HCT116 (cell line): Measurements from ENCODE around the gene SALL4. TPM values are rescaled to one million over a fixed set of nuclear protein-coding genes. Genes with fewer than 3 reads are reported as not detected.

Source experiments
- ATAC-seq: fragments of 200-7000 bp; cut with Tn5 transposase; 2 replicates; pipeline ENCODE4 v1.9.1; 2020; ENCODE audit warnings: mild to moderate bottlenecking, moderate library complexity
- BruUV-seq: library from RNA; stranded (reverse); fragments of 400-500 nt; replicated peaks from 2 replicates; lab custom pipeline; 2021; lab: Mats Ljungman, UMichigan
- CTCF ChIA-PET: fragments of 300-600 bp; sonication (Branson Sonifier 250); formaldehyde crosslinking; loops from one replicate; lab custom pipeline; 2021; ENCODE audit warnings: antibody characterized with exemption; lab: Charles Lee
- POLR2A ChIA-PET: fragments of 300-600, 350-600 bp; sonication (Branson Sonifier 250); formaldehyde crosslinking; loops from one replicate; lab custom pipeline; 2021; ENCODE audit warnings: antibody characterized with exemption; lab: Charles Lee
- RAD21 ChIA-PET, 2 experiments: fragments of 300-600 bp; sonication (Branson Sonifier 250); formaldehyde crosslinking; loops; one replicate each; lab custom pipeline; 2023; ENCODE audit warnings: low total read pairs in 2 of 2; ENCODE audit not compliant: uncharacterized antibody in 2 of 2, unreplicated experiment in 2 of 2, low non-redundant PET in 1 of 2; lab: Charles Lee
- DNase-seq: peaks from one replicate; pipeline ENCODE4 v3.0.0-alpha.2; 2010; ENCODE audit warnings: low read depth, low spot score
- H2AFZ ChIP-seq: fragments of 200-600 bp; shearing (Covaris generic), sonication (generic); 2 replicates; pipeline ENCODE4 v1.6.1; 2017; ENCODE audit warnings: low read depth, mixed run types, mixed read lengths, antibody characterized with exemption, low read length; ENCODE audit not compliant: poor library complexity, severe bottlenecking
- H3K27ac ChIP-seq: 2 replicates; pipeline ENCODE4 v1.5.1; 2012; ENCODE audit warnings: low read depth, low read length
- H3K27me3 ChIP-seq: fragments of 200-600 bp; sonication (generic); 2 replicates; pipeline ENCODE4 v1.6.1; 2016; ENCODE audit warnings: mixed run types, low read length, mixed read lengths; ENCODE audit not compliant: insufficient read depth
- H3K36me3 ChIP-seq, 2 experiments: fragments of 200-500 bp in 1 of 2; fragments of 200-600 bp in 1 of 2; sonication (Bioruptor generic) in 1 of 2; sonication (generic) in 1 of 2; 2 replicates each; pipeline versions ENCODE4 v1.5.1 to v1.6.1; 2014 to 2016; ENCODE audit warnings: low read length in 2 of 2, inconsistent platforms in 1 of 2, mixed read lengths in 1 of 2, mixed run types in 1 of 2; ENCODE audit not compliant: insufficient read depth in 2 of 2, control insufficient read depth in 1 of 2
- H3K4me1 ChIP-seq, 2 experiments: fragments of 200-600 bp in 1 of 2; sonication (generic) in 1 of 2; 2 replicates each; pipeline versions ENCODE4 v1.5.1 to v1.6.1; 2012 to 2017; ENCODE audit warnings: low read length in 2 of 2, inconsistent platforms in 1 of 2, mild to moderate bottlenecking in 1 of 2, mixed read lengths in 1 of 2, mixed run types in 1 of 2, moderate library complexity in 1 of 2; ENCODE audit not compliant: insufficient read depth in 2 of 2, control insufficient read depth in 1 of 2
- H3K4me2 ChIP-seq: fragments of 200-600 bp; sonication (generic); 2 replicates; pipeline ENCODE4 v1.6.1; 2017; ENCODE audit warnings: mixed run types, low read length, mixed read lengths
- H3K4me3 ChIP-seq, 2 experiments: fragments of 200-600 bp in 1 of 2; sonication (generic) in 1 of 2; replicated peaks in 1 of 2; 2 replicates each; pipeline ENCODE4 v1.5.1; 2011 to 2016; ENCODE audit warnings: low read length in 2 of 2, control low read depth in 1 of 2, low read depth in 1 of 2, mild to moderate bottlenecking in 1 of 2, mixed read lengths in 1 of 2, mixed run types in 1 of 2
- H3K79me2 ChIP-seq: fragments of 200-600 bp; sonication (generic); 2 replicates; pipeline ENCODE4 v1.6.1; 2017; ENCODE audit warnings: mild to moderate bottlenecking, mixed run types, low read length, moderate library complexity, mixed read lengths; ENCODE audit not compliant: insufficient read depth
- H3K9ac ChIP-seq: fragments of 200-600 bp; sonication (generic); 2 replicates; pipeline ENCODE4 v1.6.1; 2016; ENCODE audit warnings: low read length, mixed read lengths
- H3K9me2 ChIP-seq: fragments of 200-600 bp; sonication (generic), shearing (Covaris generic); 2 replicates; pipeline ENCODE4 v1.6.1; 2017; ENCODE audit warnings: mixed run types, mild to moderate bottlenecking, moderate library complexity; ENCODE audit not compliant: insufficient read depth
- H3K9me3 ChIP-seq, 2 experiments: fragments of 200-500 bp in 1 of 2; fragments of 200-600 bp in 1 of 2; sonication (Bioruptor generic) in 1 of 2; sonication (generic) in 1 of 2; 2 replicates each; pipeline ENCODE4 v1.6.1; 2014 to 2017; ENCODE audit warnings: low read length in 2 of 2, mixed read lengths in 2 of 2, inconsistent platforms in 1 of 2, low read depth in 1 of 2, mild to moderate bottlenecking in 1 of 2, mixed run types in 1 of 2, moderate library complexity in 1 of 2; ENCODE audit not compliant: control insufficient read depth in 1 of 2, insufficient read depth in 1 of 2
- H4K20me1 ChIP-seq: fragments of 200-600 bp; sonication (generic), shearing (Covaris generic); 2 replicates; pipeline ENCODE4 v1.6.1; 2017; ENCODE audit warnings: mixed run types, mild to moderate bottlenecking, moderate library complexity; ENCODE audit not compliant: insufficient read depth
- CEBPB ChIP-seq: IDR thresholded peaks from 2 replicates; pipeline ENCODE4 v1.6.1; 2012; ENCODE audit warnings: low read depth
- CTCF ChIP-seq, 3 experiments: fragments of 200-600 bp in 1 of 3; sonication (generic) in 1 of 3; IDR thresholded peaks in 2 of 3; conservative IDR thresholded peaks in 1 of 3; 2 replicates each; pipeline ENCODE4 v1.5.1; 2012 to 2017; ENCODE audit warnings: low read depth in 2 of 3, low read length in 2 of 3, antibody characterized with exemption in 1 of 3, borderline replicate concordance in 1 of 3, control low read depth in 1 of 3, mild to moderate bottlenecking in 1 of 3, mixed read lengths in 1 of 3, mixed run types in 1 of 3, moderate library complexity in 1 of 3; ENCODE audit not compliant: insufficient read depth in 1 of 3
- EGR1 ChIP-seq: IDR thresholded peaks from 2 replicates; pipeline ENCODE4 v1.6.1; 2012; ENCODE audit warnings: low read depth
- ELF1 ChIP-seq: IDR thresholded peaks from 2 replicates; pipeline ENCODE4 v1.6.1; 2012; ENCODE audit warnings: low read depth, borderline replicate concordance
- EZH2 ChIP-seq: fragments of 200-600 bp; sonication (generic); IDR thresholded peaks from 2 replicates; pipeline ENCODE4 v1.6.1; 2017; ENCODE audit warnings: antibody characterized with exemption, mixed run types
- FOSL1 ChIP-seq: IDR thresholded peaks from 2 replicates; pipeline ENCODE4 v1.6.1; 2012; ENCODE audit warnings: low read depth
- JUND ChIP-seq: IDR thresholded peaks from 2 replicates; pipeline ENCODE4 v1.6.1; 2012
- POLR2AphosphoS5 ChIP-seq: IDR thresholded peaks from 2 replicates; pipeline ENCODE4 v1.6.1; 2011; ENCODE audit warnings: mild to moderate bottlenecking, low read depth, low read length, moderate library complexity
- RAD21 ChIP-seq: IDR thresholded peaks from 2 replicates; pipeline ENCODE4 v1.6.1; 2012; ENCODE audit warnings: low read depth, mild to moderate bottlenecking
- REST ChIP-seq: IDR thresholded peaks from 2 replicates; pipeline ENCODE4 v1.6.1; 2012; ENCODE audit warnings: low read depth
- SIN3A ChIP-seq: IDR thresholded peaks from 2 replicates; pipeline ENCODE4 v1.6.1; 2012; ENCODE audit warnings: low read depth
- TCF7L2 ChIP-seq: IDR thresholded peaks from 2 replicates; pipeline ENCODE4 v1.7.0; 2011; ENCODE audit warnings: borderline replicate concordance, inconsistent platforms; ENCODE audit not compliant: insufficient read depth, insufficient read length; ENCODE audit errors: extremely low read depth
- YY1 ChIP-seq: IDR thresholded peaks from 2 replicates; pipeline ENCODE4 v1.6.1; 2011; ENCODE audit warnings: low read length, low read depth, moderate library complexity, mild to moderate bottlenecking; ENCODE audit not compliant: insufficient replicate concordance; ENCODE audit errors: extremely low read depth
- ZFX ChIP-seq: fragments of 450-650 bp; IDR thresholded peaks from 2 replicates; pipeline ENCODE4 v1.6.1; 2017
- intact Hi-C: fragments of 100-400 bp; cut with micrococcal nuclease; formaldehyde crosslinking; loops from 2 replicates; pipeline ENCODE4 v1.10.0; 2022
- total RNA-seq: library from RNA; stranded (reverse); gene quantifications from one replicate; pipeline ENCODE4 v1.2.1, GENCODE V29; 2021; ENCODE audit not compliant: unreplicated experiment

Gene SALL4
- total RNA-seq, 1 experiment from 2014 or later = 1.9 TPM

GRCh38 chr20:51767867-51768758 lies 34.2 kb downstream of the SALL4 start, which contains the start of gene ATP9A:
Gene ATP9A (minus strand): TSS chr20:51768390. CDS start chr20:51768369, 21 bp downstream.
- POLR2A ChIA-PET = interaction anchor here (0.9 to 1.4 kb wide), 2 partner anchors 16 to 18 kb away, joined by 5 to 10 read pairs; no protein-coding TSS in a partner anchor
- Histone ChIP-seq H3K4me3 (peak within 1 kb of the TSS; percentile 74 to 88), H2AFZ (peak within 1 kb of the TSS; percentile 35), H3K4me1 (peaks cover 23 to 41% of the 10 kb centered on the region in 2 experiments)
- DNase-seq (no peak), ATAC-seq (peak; percentile 7)
- BruUV-seq = no TSS peak
- TF ChIP-seq ELF1 (no peak), EZH2 (no peak), YY1 (no peak), REST (no peak), EGR1 (no peak), TCF7L2 (no peak), SIN3A (no peak), CTCF (IDR thresholded peaks at IDR 0.05 in 2 of 3, conservative IDR thresholded peaks at IDR 0.05 in 1 of 3; ENCODE audit: borderline replicate concordance in 1 of 3, insufficient read depth in 1 of 3, low read depth in 2 of 3, low read length in 2 of 3) (0 out of 6 replicates have a peak, but pooled peaks of 1 of the 3 experiments have one; percentile 4), POLR2AphosphoS5 (0 out of 2 replicates have a peak, but pooled peaks have one; percentile 9), RAD21 (no peak), FOSL1 (no peak), CEBPB (no peak), JUND (no peak), ZFX (peak; percentile 65)
- TF ChIP-seq, all 23 proteins: peak for 3
- peak within 1 kb of the TSS; percentile 91 for H3K9ac ChIP-seq
- no peaks in the 10 kb centered on the region; the same call in 1 of the 2 replicates for H3K79me2 ChIP-seq
- intact Hi-C loops = loop anchor here (2.0 kb wide), 1 partner anchor 29 kb away; no protein-coding TSS in a partner anchor
- H3K27ac ChIP-seq = peak within 1 kb of the TSS; percentile 83
- H4K20me1 ChIP-seq = no peaks in the 10 kb centered on the region
- ChIA-PET RAD21 (no interaction called here), CTCF (interaction anchor here (1.5 kb wide), 1 partner anchor 293 kb away, joined by 4 read pairs; no protein-coding TSS in a partner anchor)
- H3K36me3 ChIP-seq = no peaks in the 10 kb centered on the region
- H3K27me3 ChIP-seq = no peaks in the 10 kb centered on the region
- no peaks in the 10 kb centered on the region for H3K9me2 ChIP-seq
- H3K9me3 ChIP-seq = no peaks in the 10 kb centered on the region
- peak within 1 kb of the TSS; percentile 94 for H3K4me2 ChIP-seq
